ENCODE results near the gene DPP4. TPM values are rescaled to one million over a fixed set of nuclear protein-coding genes. Genes with fewer than 3 reads are reported as not detected.

The DPP4 gene
- total and polyA plus RNA-seq, 2 of the 4 experiments (the other 2 are of a cell fraction): 13.2 to 19.0 TPM

- Histone ChIP-seq H3K9me3 (ENCODE audit: control insufficient read depth, insufficient read depth, low read length) (no peaks in the 10 kb centered on the region), H3K27me3 (ENCODE audit: control insufficient read depth, insufficient read depth, low read length) (no peaks in the 10 kb centered on the region), H3K23ac (ENCODE audit: low read depth, low read length) (peak overlapping the region; percentile 52; the same call in 1 of the 2 replicates), H4K8ac (ENCODE audit: low read depth in 2 of 2, low read length in 2 of 2) (no peak overlapping the region), H3K4me3 (ENCODE audit: insufficient read depth, low read depth, low read length) (no peak overlapping the region), H4K91ac (ENCODE audit: insufficient read depth, low read depth, low read length) (peak overlapping the region; percentile 55; the same call in 1 of the 2 replicates), H3K79me1 (ENCODE audit: low read depth in 1 of 2, low read length in 2 of 2) (no peaks in the 10 kb centered on the region), H3K14ac (replicated peaks; ENCODE audit: low read depth, low read length) (0 out of 2 replicates have a peak overlapping the region, but pooled peaks have one; percentile 28), H2BK5ac (ENCODE audit: low read depth, low read length, poor library complexity, severe bottlenecking) (no peak overlapping the region), H3K18ac (ENCODE audit: low read depth, low read length) (no peak overlapping the region), H2AK5ac (ENCODE audit: low read depth, low read length) (no peak overlapping the region), H3K4ac (ENCODE audit: low read depth, low read length) (peak overlapping the region; percentile 45; the same call in 1 of the 2 replicates), H3K4me2 (ENCODE audit: low read depth, low read length) (peak overlapping the region; percentile 51; the same call in 1 of the 2 replicates), H2BK120ac (ENCODE audit: low read depth, low read length) (peak overlapping the region; percentile 76), H3K27ac (ENCODE audit: insufficient read depth, low read length) (no peak overlapping the region), H2BK20ac (ENCODE audit: low read depth, low read length) (peak overlapping the region; percentile 69), H2BK15ac (ENCODE audit: low read depth, low read length) (no peak overlapping the region), H3K56ac (ENCODE audit: extremely low read depth, insufficient read depth, low read length) (no peak overlapping the region), H3K4me1 (ENCODE audit: control insufficient read depth, insufficient read depth, low read length) (peaks cover 5% of the 10 kb centered on the region), H2AK9ac (replicated peaks; ENCODE audit: low read depth, low read length, poor library complexity) (no peak overlapping the region), H4K20me1 (ENCODE audit: insufficient read depth, low read length) (no peaks in the 10 kb centered on the region), H4K5ac (ENCODE audit: low read depth, low read length) (no peak overlapping the region), H3K9ac (ENCODE audit: low read depth, low read length) (no peak overlapping the region), H2AFZ (replicated peaks; ENCODE audit: low read length, poor library complexity) (no peak overlapping the region), H3K36me3 (ENCODE audit: control insufficient read depth, insufficient read depth, low read length) (no peaks in the 10 kb centered on the region), H3K9me1 (ENCODE audit: insufficient read depth, low read length) (0 out of 2 replicates have a peak, but pooled peaks cover 3% of the 10 kb centered on the region)
- no CpG with 5 or more reads among the region's 1 CpG for WGBS, 2 experiments (ENCODE audit: extremely low coverage in 2 of 2, insufficient read length in 1 of 2)
- ATAC-seq (ENCODE audit: low read depth): peak; percentile 47; the same call in 1 of the 2 replicates
- CTCF ChIA-PET: interaction anchor here (0.6 kb wide), 1 partner anchor 76 kb away, joined by 4 read pairs; no protein-coding TSS in a partner anchor
- peak; percentile 28 for DNase-seq
- dilution Hi-C loops (cut with HindIII; ENCODE audit: low sequenced_read_pairs, unreplicated experiment): no loop called here
- in situ Hi-C loops (cut with MboI; ENCODE audit: low sequenced_read_pairs): loop anchor here (25.0 kb wide), 1 partner anchor 329 kb away; the partner anchor contains the start of gene IFIH1
- TF ChIP-seq RAD21 (IDR thresholded peaks at IDR 0.05; ENCODE audit: low read length): no peak
- no peak for TF ChIP-seq NFE2L2 (IDR thresholded peaks at IDR 0.05; ENCODE audit: low read depth, low read length)
- no peak for TF ChIP-seq CHD1 (IDR thresholded peaks at IDR 0.05; ENCODE audit: low read depth, low read length)
- no peak for TF ChIP-seq USF2 (IDR thresholded peaks at IDR 0.05; ENCODE audit: low read depth, low read length)
- TF ChIP-seq MAFK (IDR thresholded peaks at IDR 0.05; ENCODE audit: low read depth, low read length): no peak
- no peak for TF ChIP-seq CEBPB (IDR thresholded peaks at IDR 0.05; ENCODE audit: low read depth, low read length)
- no peak for TF ChIP-seq CTCF (conservative IDR thresholded peaks at IDR 0.05; ENCODE audit: low read depth, low read length)
- TF ChIP-seq MXI1 (IDR thresholded peaks at IDR 0.05; ENCODE audit: borderline replicate concordance, low read depth, low read length): no peak
- TF ChIP-seq POLR2A (IDR thresholded peaks at IDR 0.05; ENCODE audit: low read depth, low read length): no peak
- no peak for TF ChIP-seq FOS (IDR thresholded peaks at IDR 0.05; ENCODE audit: low read depth, low read length)
- no peak for TF ChIP-seq ELK1 (IDR thresholded peaks at IDR 0.05; ENCODE audit: borderline replicate concordance, low read depth, low read length)
- TF ChIP-seq RFX5 (IDR thresholded peaks at IDR 0.05; ENCODE audit: low read depth, low read length): no peak
- TF ChIP-seq SMC3 (IDR thresholded peaks at IDR 0.05; ENCODE audit: low read depth, low read length): no peak
- no peak for TF ChIP-seq MAZ (IDR thresholded peaks at IDR 0.05; ENCODE audit: borderline replicate concordance, low read depth, low read length)
- TF ChIP-seq RCOR1 (IDR thresholded peaks at IDR 0.05; ENCODE audit: insufficient replicate concordance, low read length): no peak
- TF ChIP-seq BHLHE40 (IDR thresholded peaks at IDR 0.05; ENCODE audit: low read depth, low read length): no peak
- POLR2A ChIA-PET (ENCODE audit: unreplicated experiment): no interaction called here
- intact Hi-C loops (cut with micrococcal nuclease): no loop called here
- no TSS peak for BruUV-seq (replicated peaks)
These were observed 90.7 kb downstream of the DPP4 start for GRCh38 chr2:161983331-161983651.
